GM18517 (cell line): ENCODE measurements around the gene TRAF3IP1.

Experiments
- ATAC-seq: cut with Tn5 transposase; IDR thresholded peaks from one replicate; pipeline ENCODE4 v1.9.1; 2021; ENCODE audit warnings: mild to moderate bottlenecking, moderate library complexity; ENCODE audit not compliant: unreplicated experiment

The TRAF3IP1 gene

GRCh38 chr2:238378230-238379095, 58.1 kb downstream of the TRAF3IP1 start:
- ATAC-seq: no peak

- ATAC-seq: no peak
Observed at GRCh38 chr2:238379096-238379810, 58.9 kb downstream of the TRAF3IP1 start.

- no peak for ATAC-seq
Observed at GRCh38 chr2:238380336-238380735, 60.0 kb downstream of the TRAF3IP1 start.

GRCh38 chr2:238380785-238381184, 60.5 kb downstream of the TRAF3IP1 start:
- no peak for ATAC-seq

GRCh38 chr2:238381341-238382115, 61.2 kb downstream of the TRAF3IP1 start:
- no peak for ATAC-seq

- ATAC-seq: no peak
Observed at GRCh38 chr2:238382381-238382781, 62.1 kb downstream of the TRAF3IP1 start.

- no peak for ATAC-seq
Observed at GRCh38 chr2:238383135-238383534, 62.8 kb downstream of the TRAF3IP1 start.

GRCh38 chr2:238383743-238384380, 63.5 kb downstream of the TRAF3IP1 start:
- no peak for ATAC-seq

- ATAC-seq: no peak
Observed at GRCh38 chr2:238387332-238387731, 67.0 kb downstream of the TRAF3IP1 start.

- ATAC-seq: no peak
Observed at GRCh38 chr2:238388794-238389193, 68.5 kb downstream of the TRAF3IP1 start.

GRCh38 chr2:238389988-238390589, 69.8 kb downstream of the TRAF3IP1 start:
- no peak for ATAC-seq

GRCh38 chr2:238391042-238391689, 70.8 kb downstream of the TRAF3IP1 start:
- ATAC-seq: no peak

- no peak for ATAC-seq
Observed at GRCh38 chr2:238396663-238397062, 76.3 kb downstream of the TRAF3IP1 start.

- ATAC-seq: no peak
Observed at GRCh38 chr2:238397356-238397755, 77.0 kb downstream of the TRAF3IP1 start.

- no peak for ATAC-seq
Observed at GRCh38 chr2:238398577-238398976, 78.3 kb downstream of the TRAF3IP1 start.

- ATAC-seq: no peak
Observed at GRCh38 chr2:238399094-238399493, 78.8 kb downstream of the TRAF3IP1 start.

- ATAC-seq: no peak
Observed at GRCh38 chr2:238401551-238401950, 81.2 kb downstream of the TRAF3IP1 start.

- no peak for ATAC-seq
Observed at GRCh38 chr2:238403632-238404405, 83.5 kb downstream of the TRAF3IP1 start.
